Smooth muscle cell (in vitro differentiated cells): Measurements from ENCODE around the gene YIF1A. TPM values are rescaled to one million over a fixed set of nuclear protein-coding genes. Genes with fewer than 3 reads are reported as not detected.

Source experiments
- DNase-seq: peaks from one replicate; lab custom pipeline; 2025; ENCODE audit not compliant: unreplicated experiment; lab: John Stamatoyannopoulos, UW
- H2AFZ ChIP-seq: fragments of 200-600 bp; sonication (generic); 2 replicates; pipeline ENCODE4 v1.6.0; 2016; ENCODE audit warnings: antibody characterized with exemption, low read depth, mild to moderate bottlenecking
- H3F3A ChIP-seq: fragments of 200-600 bp; sonication (generic); 2 replicates; pipeline ENCODE4 v1.6.0; 2017; ENCODE audit warnings: antibody characterized with exemption, low read depth
- H3K27ac ChIP-seq: fragments of 200-600 bp; sonication (generic); 2 replicates; pipeline ENCODE4 v1.5.1; 2016; ENCODE audit warnings: low read depth, mild to moderate bottlenecking
- H3K27me3 ChIP-seq: fragments of 200-600 bp; sonication (generic); 2 replicates; pipeline ENCODE4 v1.6.1; 2016; ENCODE audit warnings: low read depth, mild to moderate bottlenecking
- H3K36me3 ChIP-seq: fragments of 200-600 bp; sonication (generic); 2 replicates; pipeline ENCODE4 v1.5.1; 2016; ENCODE audit warnings: low read depth
- H3K4me1 ChIP-seq: fragments of 200-600 bp; sonication (generic); 2 replicates; pipeline ENCODE4 v1.5.1; 2016; ENCODE audit warnings: low read depth
- H3K4me2 ChIP-seq: fragments of 200-600 bp; sonication (generic); 2 replicates; pipeline ENCODE4 v1.6.0; 2016; ENCODE audit warnings: mild to moderate bottlenecking
- H3K4me3 ChIP-seq: fragments of 200-600 bp; sonication (generic); 2 replicates; pipeline ENCODE4 v1.5.1; 2016; ENCODE audit warnings: mild to moderate bottlenecking
- H3K79me2 ChIP-seq: fragments of 200-600 bp; sonication (generic); 2 replicates; pipeline ENCODE4 v1.6.0; 2016; ENCODE audit warnings: low read depth, mild to moderate bottlenecking
- H3K9ac ChIP-seq: fragments of 200-600 bp; sonication (generic); 2 replicates; pipeline ENCODE4 v1.6.0; 2016; ENCODE audit warnings: low read depth
- H3K9me3 ChIP-seq: fragments of 200-600 bp; sonication (generic); replicated peaks from 2 replicates; pipeline ENCODE4 v1.5.1; 2016; ENCODE audit warnings: low read depth
- H4K20me1 ChIP-seq: fragments of 200-600 bp; sonication (generic); 2 replicates; pipeline ENCODE4 v1.6.0; 2016; ENCODE audit warnings: low read depth
- CTCF ChIP-seq: fragments of 200-600 bp; sonication (generic); IDR thresholded peaks from 2 replicates; pipeline ENCODE4 v1.5.1; 2017; ENCODE audit warnings: borderline replicate concordance, mild to moderate bottlenecking, antibody characterized with exemption; ENCODE audit not compliant: insufficient read depth, poor library complexity, severe bottlenecking
- WGBS: methylation state at CpG from one replicate; pipeline ENCODE4 v1.1.7; 2016; ENCODE audit warnings: low lambda C conversion rate; 5-methylcytosine and 5-hydroxymethylcytosine counted together
- polyA plus RNA-seq: library from polyadenylated mRNA; unstranded; fragments of >200 nt; fragmentation: Nextera tagmentation; extraction: Ambion mirVana; gene quantifications from 2 replicates; pipeline ENCODE4 v1.2.1, GENCODE V29; 2016
- total RNA-seq: library from RNA; depleted of rRNA; stranded (reverse); fragments of >200 nt; gene quantifications from 2 replicates; pipeline ENCODE4 v1.2.3, GENCODE V29; 2014

YIF1A gene
- total and polyA plus RNA-seq, 2 experiments from 2014 or later: 195 to 365 TPM

- no peaks in the 10 kb centered on the region for H3K36me3 ChIP-seq
- H3K27ac ChIP-seq: no peak overlapping the region
- H3F3A ChIP-seq: peaks cover 3% of the 10 kb centered on the region
- no peaks in the 10 kb centered on the region for H4K20me1 ChIP-seq
- H3K4me2 ChIP-seq: no peak overlapping the region
- H3K27me3 ChIP-seq: no peaks in the 10 kb centered on the region
- H3K4me3 ChIP-seq: no peak overlapping the region
- 87% methylated on average over 10 of the region's 10 CpGs for WGBS
- TF ChIP-seq CTCF: no peak
- H3K79me2 ChIP-seq: peaks cover 9% of the 10 kb centered on the region
- no peak overlapping the region for H2AFZ ChIP-seq
- H3K9me3 ChIP-seq: no peaks in the 10 kb centered on the region
- H3K9ac ChIP-seq: no peak overlapping the region
- no peak for DNase-seq
- H3K4me1 ChIP-seq: peaks cover 27% of the 10 kb centered on the region
Observed at GRCh38 chr11:66330931-66331330, 42.0 kb upstream of the YIF1A start.

GRCh38 chr11:66329165-66329673 lies 40.3 kb upstream of the YIF1A start:
- 96% methylated on average over 3 of the region's 3 CpGs for WGBS
- Histone ChIP-seq H3K27me3 (no peaks in the 10 kb centered on the region), H3F3A (peaks cover 3% of the 10 kb centered on the region), H3K27ac (no peak overlapping the region), H3K36me3 (no peaks in the 10 kb centered on the region), H3K9me3 (no peaks in the 10 kb centered on the region), H3K4me1 (peaks cover 28% of the 10 kb centered on the region), H2AFZ (no peak overlapping the region), H3K4me2 (no peak overlapping the region), H3K79me2 (no peaks in the 10 kb centered on the region), H3K9ac (no peak overlapping the region), H3K4me3 (no peak overlapping the region), H4K20me1 (no peaks in the 10 kb centered on the region)
- no peak for TF ChIP-seq CTCF
- no peak for DNase-seq

GRCh38 chr11:66328302-66329144 lies 39.6 kb upstream of the YIF1A start:
- H3K9me3 ChIP-seq: no peaks in the 10 kb centered on the region
- no peak overlapping the region for H3K4me3 ChIP-seq
- DNase-seq: peak; percentile 48
- H3K4me1 ChIP-seq: peaks cover 28% of the 10 kb centered on the region
- WGBS: 10% methylated on average over 19 of the region's 19 CpGs
- H2AFZ ChIP-seq: no peak overlapping the region
- peak overlapping the region; percentile 94 for H3K27ac ChIP-seq
- no peaks in the 10 kb centered on the region for H3K79me2 ChIP-seq
- no peaks in the 10 kb centered on the region for H3K27me3 ChIP-seq
- TF ChIP-seq CTCF: peak; percentile 92
- no peaks in the 10 kb centered on the region for H3K36me3 ChIP-seq
- no peaks in the 10 kb centered on the region for H4K20me1 ChIP-seq
- H3K4me2 ChIP-seq: peak overlapping the region; percentile 70
- no peak overlapping the region for H3K9ac ChIP-seq
- peaks cover 3% of the 10 kb centered on the region for H3F3A ChIP-seq

GRCh38 chr11:66328031-66328301 lies 39.0 kb upstream of the YIF1A start:
- Histone ChIP-seq H3K27ac (peak overlapping the region; percentile 94), H3K4me2 (peak overlapping the region; percentile 70), H3K36me3 (no peaks in the 10 kb centered on the region), H3K4me1 (peaks cover 28% of the 10 kb centered on the region), H3F3A (peaks cover 3% of the 10 kb centered on the region), H3K79me2 (no peaks in the 10 kb centered on the region), H3K9me3 (no peaks in the 10 kb centered on the region), H3K9ac (peak overlapping the region; percentile 69), H2AFZ (no peak overlapping the region), H4K20me1 (no peaks in the 10 kb centered on the region), H3K4me3 (no peak overlapping the region), H3K27me3 (no peaks in the 10 kb centered on the region)
- 68% methylated on average over 3 of the region's 3 CpGs for WGBS
- TF ChIP-seq CTCF: no peak
- DNase-seq: no peak
